K562 (cell line): ENCODE measurements around the gene RNF40. TPM values are rescaled to one million over a fixed set of nuclear protein-coding genes. Genes with fewer than 3 reads are reported as not detected.

ENCODE experiments used
- ATAC-seq: fragments of 200-7000 bp; cut with Tn5 transposase; 3 replicates; pipeline ENCODE4 v1.9.1; 2020; ENCODE audit warnings: moderate library complexity
- BruUV-seq: library from RNA; stranded (reverse); fragments of 400-500 nt; replicated peaks from 2 replicates; lab custom pipeline; 2021; lab: Mats Ljungman, UMichigan
- CTCF ChIA-PET: fragments of 300-600 bp; formaldehyde crosslinking; extraction: SDS; loops from one replicate; lab custom pipeline; 2021; ENCODE audit warnings: low intra/inter-chr PET ratio; lab: Yijun Ruan, JAX
- POLR2A ChIA-PET: fragments of 300-600, 350-650 bp; sonication (Branson Sonifier 250); formaldehyde crosslinking; extraction: SDS; loops from one replicate; lab custom pipeline; 2021; ENCODE audit warnings: antibody characterized with exemption, inconsistent platforms; lab: Yijun Ruan, JAX
- DNase-seq, 4 experiments: peaks; one replicate each; pipeline versions ENCODE4 v3.0.0 to v3.0.0-alpha.2; 2011 to 2018; ENCODE audit warnings: low spot score in 3 of 4, mixed read lengths in 3 of 4; ENCODE audit errors: extremely low read depth in 1 of 4
- FAIRE-seq: peaks from 2 replicates; lab custom pipeline; 2011; peaks lifted over from hg19 to GRCh38; lab: Jason Lieb, UNC
- H2AFZ ChIP-seq: 2 replicates; pipeline ENCODE4 v1.6.0; 2011; ENCODE audit warnings: low read depth, low read length, control low read depth, inconsistent platforms
- H3K27ac ChIP-seq: fragments of 200-600 bp; 3 replicates; pipeline ENCODE4 v1.8.0; 2011; ENCODE audit warnings: low read depth, mild to moderate bottlenecking, control low read depth, inconsistent platforms, low read length, moderate library complexity, mixed read lengths; ENCODE audit errors: extremely low read depth
- H3K27me3 ChIP-seq, 2 experiments: fragments of 300-600 bp in 1 of 2; 2 replicates in 1 of 2; 3 replicates in 1 of 2; pipeline versions ENCODE4 v1.6.0 to v1.8.0; 2011; ENCODE audit warnings: inconsistent platforms in 2 of 2, low read length in 2 of 2, mild to moderate bottlenecking in 1 of 2, mixed read lengths in 1 of 2, moderate library complexity in 1 of 2; ENCODE audit not compliant: control insufficient read depth in 2 of 2, insufficient read depth in 2 of 2
- H3K36me3 ChIP-seq: fragments of 300-600 bp; 3 replicates; pipeline ENCODE4 v1.8.0; 2011; ENCODE audit warnings: mild to moderate bottlenecking, low read length, inconsistent platforms; ENCODE audit not compliant: control insufficient read depth, insufficient read depth
- H3K4me1 ChIP-seq, 2 experiments: fragments of 200-600 bp in 1 of 2; replicated peaks in 1 of 2; 2 replicates in 1 of 2; 3 replicates in 1 of 2; pipeline versions ENCODE4 v1.5.1 to v1.8.0; 2011; ENCODE audit warnings: inconsistent platforms in 2 of 2, low read length in 2 of 2, mild to moderate bottlenecking in 1 of 2, mixed read lengths in 1 of 2, moderate library complexity in 1 of 2; ENCODE audit not compliant: control insufficient read depth in 2 of 2, insufficient read depth in 2 of 2
- H3K4me2 ChIP-seq: 2 replicates; pipeline ENCODE4 v1.6.1; 2011; ENCODE audit warnings: low read length, control low read depth, inconsistent platforms, mixed read lengths; ENCODE audit not compliant: insufficient read depth
- H3K4me3 ChIP-seq: fragments of 200-600 bp; sonication (generic), shearing (Covaris generic); 2 replicates; pipeline ENCODE4 v1.5.1; 2016; ENCODE audit warnings: control low read depth, inconsistent platforms
- H3K79me2 ChIP-seq: fragments of 200-600 bp; 3 replicates; pipeline ENCODE4 v1.8.0; 2011; ENCODE audit warnings: low read length, inconsistent platforms; ENCODE audit not compliant: control insufficient read depth, insufficient read depth
- H3K9ac ChIP-seq, 2 experiments: 2 replicates each; pipeline versions ENCODE4 v1.6.0 to v1.6.1; 2011; ENCODE audit warnings: low read depth in 2 of 2, low read length in 2 of 2, control low read depth in 1 of 2, inconsistent platforms in 1 of 2, mild to moderate bottlenecking in 1 of 2, mixed read lengths in 1 of 2; ENCODE audit not compliant: insufficient read depth in 1 of 2
- H3K9me1 ChIP-seq: one replicate; pipeline ENCODE4 v1.6.0; 2011; ENCODE audit warnings: inconsistent platforms, mild to moderate bottlenecking, low read length, moderate library complexity; ENCODE audit not compliant: control insufficient read depth, insufficient read depth
- H3K9me3 ChIP-seq: replicated peaks from 2 replicates; pipeline ENCODE4 v1.5.1; 2011; ENCODE audit warnings: low read depth, low read length, inconsistent platforms; ENCODE audit not compliant: control insufficient read depth, insufficient read depth
- H4K20me1 ChIP-seq: replicated peaks from 2 replicates; pipeline ENCODE4 v1.6.1; 2011; ENCODE audit warnings: low read length, inconsistent platforms, mixed read lengths; ENCODE audit not compliant: control insufficient read depth, insufficient read depth
- ARHGAP35 ChIP-seq: fragments of 450-650 bp; IDR thresholded peaks from 2 replicates; pipeline ENCODE4 v1.6.1; 2018; ENCODE audit not compliant: partially characterized antibody
- POLR2G ChIP-seq: fragments of 200-400 bp; formaldehyde crosslinking; IDR thresholded peaks from 2 replicates; pipeline ENCODE4 v1.6.1; 2017; ENCODE audit warnings: low read depth, mild to moderate bottlenecking, antibody characterized with exemption, low read length, moderate library complexity
- RBFOX2 ChIP-seq: fragments of 200-400 bp; formaldehyde crosslinking; IDR thresholded peaks from 2 replicates; pipeline ENCODE4 v1.6.1; 2017; ENCODE audit warnings: low read depth, mild to moderate bottlenecking, low read length, moderate library complexity
- SMARCA5 ChIP-seq: fragments of 450-650 bp; IDR thresholded peaks from 2 replicates; pipeline ENCODE4 v1.6.1; 2016
- ZNF668 ChIP-seq: fragments of 250-450 bp; sonication (Bioruptor Pico); IDR thresholded peaks from 2 replicates; pipeline ENCODE4 v1.8.0; 2022; ENCODE audit warnings: mild to moderate bottlenecking, inconsistent platforms
- ZNF830 ChIP-seq: fragments of 250-450 bp; sonication (Bioruptor Pico); IDR thresholded peaks from 2 replicates; pipeline ENCODE4 v1.5.0; 2021; ENCODE audit warnings: mild to moderate bottlenecking
- WGBS: fragments of 100-300 bp; shearing (Covaris generic); methylation state at CpG from one replicate; pipeline ENCODE4 v1.1.6; 2016; ENCODE audit warnings: low coverage, mixed read lengths; ENCODE audit not compliant: insufficient coverage; ENCODE audit errors: missing lambda C conversion rate; 5-methylcytosine and 5-hydroxymethylcytosine counted together
- in situ Hi-C: fragments of 300-500 bp; cut with MboI; formaldehyde crosslinking; loops from 4 replicates; pipeline ENCODE4 v1.15.0; 2018; ENCODE audit warnings: inconsistent platforms, mixed read lengths
- intact Hi-C: fragments of 100-400 bp; cut with micrococcal nuclease; formaldehyde crosslinking; loops from 2 replicates; pipeline ENCODE4 v1.14.2; 2022
- polyA plus RNA-seq, 8 experiments: library from polyadenylated mRNA; depleted of rRNA in 4 of 8; stranded (reverse) in 5 of 8; unstranded in 3 of 8; fragments of >200 nt; fragmentation: Nextera tagmentation in 2 of 8; fragmentation: Illumina TruSeq in 1 of 8; extraction: Ambion mirVana in 2 of 8; extraction: Trizol in 1 of 8; gene quantifications; 2 replicates each; pipeline versions ENCODE4 v1.2.1 to v1.2.3, GENCODE V29; 2011 to 2014; ENCODE audit warnings: inconsistent platforms in 1 of 8, missing spikeins in 1 of 8
- total RNA-seq, 7 experiments: library from RNA; depleted of rRNA in 6 of 7; stranded (reverse); fragments of >200 nt in 6 of 7; fragmentation: Illumina TruSeq in 2 of 7; extraction: Trizol in 2 of 7; gene quantifications; 2 replicates each; pipeline versions ENCODE4 v1.2.1 to v1.2.3, GENCODE V29; 2011 to 2021; ENCODE audit warnings: low replicate concordance in 1 of 7

The RNF40 gene
- total and polyA plus RNA-seq, 9 of the 15 experiments (the other 6 are each of a cell fraction or from before 2014, with no cell fraction given), result 6.2 to 129 (median 81.5) TPM

DNA sequence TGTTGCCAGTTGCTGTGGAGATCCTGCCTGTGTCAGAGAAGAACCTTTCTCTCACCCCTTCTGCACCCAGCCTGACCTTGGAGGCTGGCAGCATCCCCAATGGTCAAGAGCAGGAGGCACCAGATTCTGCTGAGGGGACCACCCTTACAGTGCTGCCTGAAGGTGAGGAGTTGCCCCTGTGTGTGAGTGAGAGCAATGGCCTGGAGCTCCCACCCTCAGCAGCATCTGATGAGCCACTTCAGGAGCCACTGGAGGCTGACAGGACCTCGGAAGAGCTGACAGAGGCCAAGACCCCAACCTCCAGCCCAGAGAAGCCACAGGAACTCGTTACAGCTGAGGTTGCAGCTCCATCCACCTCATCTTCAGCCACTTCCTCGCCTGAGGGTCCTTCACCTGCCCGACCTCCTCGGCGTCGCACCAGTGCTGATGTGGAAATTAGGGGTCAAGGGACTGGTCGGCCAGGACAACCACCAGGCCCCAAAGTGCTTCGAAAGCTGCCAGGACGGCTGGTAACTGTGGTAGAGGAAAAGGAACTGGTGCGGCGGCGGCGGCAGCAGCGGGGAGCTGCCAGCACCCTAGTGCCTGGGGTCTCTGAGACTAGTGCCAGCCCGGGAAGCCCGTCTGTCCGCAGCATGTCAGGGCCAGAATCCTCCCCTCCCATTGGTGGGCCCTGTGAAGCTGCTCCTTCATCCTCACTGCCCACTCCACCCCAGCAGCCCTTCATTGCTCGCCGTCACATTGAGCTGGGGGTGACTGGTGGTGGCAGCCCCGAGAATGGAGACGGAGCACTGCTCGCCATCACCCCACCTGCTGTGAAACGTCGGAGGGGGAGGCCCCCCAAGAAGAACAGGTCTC lies 24.1 kb upstream of the RNF40 start:
- no peaks in the 10 kb centered on the region; the same call in 2 of the 3 replicates for H3K79me2 ChIP-seq
- intact Hi-C loops (no loop called here), in situ Hi-C loops (no loop called here)
- no peak overlapping the region for H3K4me2 ChIP-seq
- H3K9me3 ChIP-seq, result no peaks in the 10 kb centered on the region
- no peaks in the 10 kb centered on the region for H4K20me1 ChIP-seq
- H3K4me3 ChIP-seq, result no peak overlapping the region
- ATAC-seq (no peak), DNase-seq (no peak), FAIRE-seq (no peak)
- CTCF ChIA-PET, result no interaction called here
- TF ChIP-seq ZNF668 (CRISPR knock-in tag) (no peak), POLR2G (peak; percentile 60), RBFOX2 (peak; percentile 28; the same call in 1 of the 2 replicates), ARHGAP35 (no peak), ZNF830 (CRISPR knock-in tag) (no peak), SMARCA5 (no peak)
- H3K9me1 ChIP-seq, result peaks cover 5% of the 10 kb centered on the region
- no peak overlapping the region; a peak in 1 of 4 replicates for H3K9ac ChIP-seq
- no peak overlapping the region for H3K27ac ChIP-seq
- no TSS peak for BruUV-seq
- peaks cover 10 to 20% of the 10 kb centered on the region in 2 experiments; a peak in 4 of 5 replicates for H3K4me1 ChIP-seq
- H3K27me3 ChIP-seq, result no peaks in the 10 kb centered on the region
- POLR2A ChIA-PET, result interaction anchor here (0.7 to 2.9 kb wide), 4 partner anchors 10 to 383 kb away, joined by 3 to 19 read pairs (median 6); partner anchors contain the start of genes CD2BP2 and PHKG2
- H3K36me3 ChIP-seq, result peaks cover 95% of the 10 kb centered on the region
- no peak overlapping the region for H2AFZ ChIP-seq
- 93% methylated on average over 21 of the region's 25 CpGs for whole genome bisulfite sequencing
